Hepatocyte (in vitro differentiated cells): ENCODE results near the gene GPR156.

Experiments
- EZH2 ChIP-seq: fragments of 200-600 bp; sonication (generic); IDR thresholded peaks from 2 replicates; pipeline ENCODE4 v1.6.1; 2016; ENCODE audit warnings: antibody characterized with exemption, mild to moderate bottlenecking, borderline replicate concordance
- EZH2phosphoT487 ChIP-seq: fragments of 200-600 bp; sonication (generic); IDR thresholded peaks from one replicate; pipeline ENCODE4 v1.6.1; 2018; ENCODE audit warnings: antibody characterized with exemption, mild to moderate bottlenecking, low read depth, moderate library complexity; ENCODE audit not compliant: unreplicated experiment, severe bottlenecking
- TF ChIP-seq, protein P1 (sequence below): fragments of 200-600 bp; sonication (generic); IDR thresholded peaks from 2 replicates; pipeline ENCODE4 v1.5.1; 2016; ENCODE audit warnings: antibody characterized with exemption, mild to moderate bottlenecking; ENCODE audit not compliant: poor library complexity

DNA sequence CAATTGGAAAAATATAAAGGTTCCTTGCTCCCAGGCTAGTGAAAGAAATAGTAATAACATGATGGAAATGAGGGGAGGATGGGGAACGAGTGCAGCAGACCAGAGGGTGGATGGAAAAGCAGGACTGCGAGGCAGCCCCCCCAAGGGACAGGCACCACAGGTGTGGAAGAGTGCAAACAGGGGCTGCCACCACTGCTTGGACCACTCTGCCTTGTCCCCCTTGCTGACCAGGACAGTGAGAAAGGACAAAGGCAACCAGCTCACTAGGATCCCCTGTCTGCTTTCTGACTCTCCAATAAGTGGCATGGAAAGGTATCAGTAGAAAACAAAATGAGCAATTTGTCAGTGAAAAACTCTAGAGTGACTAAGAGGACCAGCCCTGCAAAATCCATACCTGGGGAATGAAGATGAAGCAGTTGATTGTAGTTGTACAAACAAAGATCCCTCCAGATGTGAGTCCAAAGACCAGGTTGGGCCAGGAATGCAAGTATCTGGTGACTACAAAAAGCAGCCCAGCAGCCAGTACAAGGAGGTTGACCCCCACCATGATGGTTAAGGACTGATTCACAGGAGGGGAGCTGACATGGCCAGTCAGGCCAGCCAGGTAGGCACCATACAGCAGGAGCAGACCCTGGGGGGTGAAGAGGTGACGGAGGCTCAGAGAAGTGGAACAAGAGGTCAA lies 104.2 kb downstream of the GPR156 start:
- no peak for TF ChIP-seq EZH2
- TF ChIP-seq, protein P1, sequence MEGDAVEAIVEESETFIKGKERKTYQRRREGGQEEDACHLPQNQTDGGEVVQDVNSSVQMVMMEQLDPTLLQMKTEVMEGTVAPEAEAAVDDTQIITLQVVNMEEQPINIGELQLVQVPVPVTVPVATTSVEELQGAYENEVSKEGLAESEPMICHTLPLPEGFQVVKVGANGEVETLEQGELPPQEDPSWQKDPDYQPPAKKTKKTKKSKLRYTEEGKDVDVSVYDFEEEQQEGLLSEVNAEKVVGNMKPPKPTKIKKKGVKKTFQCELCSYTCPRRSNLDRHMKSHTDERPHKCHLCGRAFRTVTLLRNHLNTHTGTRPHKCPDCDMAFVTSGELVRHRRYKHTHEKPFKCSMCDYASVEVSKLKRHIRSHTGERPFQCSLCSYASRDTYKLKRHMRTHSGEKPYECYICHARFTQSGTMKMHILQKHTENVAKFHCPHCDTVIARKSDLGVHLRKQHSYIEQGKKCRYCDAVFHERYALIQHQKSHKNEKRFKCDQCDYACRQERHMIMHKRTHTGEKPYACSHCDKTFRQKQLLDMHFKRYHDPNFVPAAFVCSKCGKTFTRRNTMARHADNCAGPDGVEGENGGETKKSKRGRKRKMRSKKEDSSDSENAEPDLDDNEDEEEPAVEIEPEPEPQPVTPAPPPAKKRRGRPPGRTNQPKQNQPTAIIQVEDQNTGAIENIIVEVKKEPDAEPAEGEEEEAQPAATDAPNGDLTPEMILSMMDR, result no peak
- TF ChIP-seq EZH2phosphoT487, result no peak
